BLaER1 treated with 17β-estradiol and CSF1 and Interleukin-3, amounts not matched to agents 10 nM and 100 nM (cell line): ENCODE measurements around the gene SYTL1.

Experiments
- H3K27ac ChIP-seq, 11 experiments: shearing (Covaris generic); formaldehyde crosslinking; 2 replicates each; pipeline ENCODE4 v1.8.1; 2022
- H3K27me3 ChIP-seq, 11 experiments: shearing (Covaris generic); formaldehyde crosslinking; 2 replicates each; pipeline ENCODE4 v1.8.1; 2022
- H3K36me3 ChIP-seq, 11 experiments: shearing (Covaris generic); formaldehyde crosslinking; 2 replicates each; pipeline ENCODE4 v1.8.1; 2022
- H3K4me1 ChIP-seq, 10 experiments: shearing (Covaris generic); formaldehyde crosslinking; 2 replicates each; pipeline ENCODE4 v1.8.1; 2022
- H3K4me2 ChIP-seq, 11 experiments: shearing (Covaris generic); formaldehyde crosslinking; 2 replicates each; pipeline ENCODE4 v1.8.1; 2022
- H3K4me3 ChIP-seq, 10 experiments: shearing (Covaris generic); formaldehyde crosslinking; 2 replicates each; pipeline ENCODE4 v1.8.1; 2022
- H3K9ac ChIP-seq, 11 experiments: shearing (Covaris generic); formaldehyde crosslinking; 2 replicates each; pipeline ENCODE4 v1.8.1; 2022
- H3K9me3 ChIP-seq, 11 experiments: shearing (Covaris generic); formaldehyde crosslinking; replicated peaks in 1 of 11; 2 replicates each; pipeline ENCODE4 v1.8.1; 2022
- H4K20me1 ChIP-seq, 11 experiments: shearing (Covaris generic); formaldehyde crosslinking; 2 replicates each; pipeline ENCODE4 v1.8.1; 2022
- Cebpa-rat ChIP-seq, 11 experiments: shearing (Covaris generic); IDR thresholded peaks; 2 replicates each; pipeline ENCODE4 v1.8.1; 2022

Gene SYTL1

GRCh38 chr1:27345272-27345671 lies 3.5 kb downstream of the SYTL1 start:
- no peak overlapping the region for H3K4me3 ChIP-seq
- H4K20me1 ChIP-seq = peaks cover 0 to 14% (median 0%) of the 10 kb centered on the region in 11 experiments; a peak in 5 of 22 replicates
- H3K27ac ChIP-seq = peak overlapping the region in 7 of 11 experiments; percentile 30 to 97 (median 47); a peak in 13 of 22 replicates
- H3K9me3 ChIP-seq = no peaks in the 10 kb centered on the region
- H3K36me3 ChIP-seq = peaks cover 0 to 53% (median 39%) of the 10 kb centered on the region in 11 experiments; a peak in 20 of 22 replicates
- H3K4me1 ChIP-seq = peaks cover 47 to 87% (median 70%) of the 10 kb centered on the region in 10 experiments
- peak overlapping the region in 4 of 11 experiments; percentile 12 to 31 (median 24); a peak in 1 of 22 replicates for H3K9ac ChIP-seq
- peak overlapping the region; percentile 7 to 100 (median 94); a peak in 18 of 22 replicates for H3K4me2 ChIP-seq
- TF ChIP-seq Cebpa-rat (IDR thresholded peaks at IDR 0.05) = no peak
- no peaks in the 10 kb centered on the region for H3K27me3 ChIP-seq

- Histone ChIP-seq H3K9ac (no peak overlapping the region), H3K27ac (peak overlapping the region in 2 of 11 experiments; percentile 49 to 97; a peak in 1 of 22 replicates), H3K4me2 (peak overlapping the region in 1 of 11 experiments; percentile 70; a peak in 2 of 22 replicates), H3K36me3 (peaks cover 0 to 64% (median 49%) of the 10 kb centered on the region in 11 experiments; a peak in 20 of 22 replicates), H3K4me3 (no peak overlapping the region; a peak in 1 of 20 replicates), H3K4me1 (peaks cover 36 to 77% (median 59%) of the 10 kb centered on the region in 10 experiments), H4K20me1 (peaks cover 0 to 25% (median 0%) of the 10 kb centered on the region in 11 experiments; a peak in 5 of 22 replicates), H3K27me3 (no peaks in the 10 kb centered on the region), H3K9me3 (no peaks in the 10 kb centered on the region)
- TF ChIP-seq Cebpa-rat (IDR thresholded peaks at IDR 0.05) = no peak
Measured at GRCh38 chr1:27346357-27346756, 4.5 kb downstream of the SYTL1 start.

GRCh38 chr1:27346991-27347624 lies 5.3 kb downstream of the SYTL1 start:
- peak overlapping the region in 2 of 11 experiments; percentile 9 to 19; a peak in 4 of 22 replicates for H3K27ac ChIP-seq
- peak overlapping the region in 1 of 11 experiments; percentile 41; a peak in 1 of 22 replicates for H3K9ac ChIP-seq
- peak overlapping the region in 5 of 11 experiments; percentile 20 to 70 (median 48); a peak in 8 of 22 replicates for H3K4me2 ChIP-seq
- no peak for TF ChIP-seq Cebpa-rat (IDR thresholded peaks at IDR 0.05)
- H4K20me1 ChIP-seq = peaks cover 0 to 28% (median 0%) of the 10 kb centered on the region in 11 experiments; a peak in 5 of 22 replicates
- H3K9me3 ChIP-seq = no peaks in the 10 kb centered on the region
- peaks cover 0 to 70% (median 50%) of the 10 kb centered on the region in 11 experiments; a peak in 20 of 22 replicates for H3K36me3 ChIP-seq
- H3K4me1 ChIP-seq = peaks cover 29 to 70% (median 51%) of the 10 kb centered on the region in 10 experiments
- no peak overlapping the region for H3K4me3 ChIP-seq
- no peaks in the 10 kb centered on the region for H3K27me3 ChIP-seq

- Histone ChIP-seq H4K20me1 (peaks cover 0 to 36% (median 0%) of the 10 kb centered on the region in 11 experiments; a peak in 7 of 22 replicates), H3K4me2 (peak overlapping the region in 10 of 11 experiments; percentile 10 to 76 (median 56); a peak in 20 of 22 replicates), H3K36me3 (peaks cover 0 to 79% (median 52%) of the 10 kb centered on the region in 11 experiments; a peak in 21 of 22 replicates), H3K4me3 (no peak overlapping the region), H3K9me3 (no peaks in the 10 kb centered on the region), H3K4me1 (peaks cover 9 to 50% (median 31%) of the 10 kb centered on the region in 10 experiments; a peak in 19 of 20 replicates), H3K27me3 (no peaks in the 10 kb centered on the region), H3K9ac (peak overlapping the region in 9 of 11 experiments; percentile 23 to 58 (median 43); a peak in 14 of 22 replicates), H3K27ac (peak overlapping the region in 6 of 11 experiments; percentile 9 to 50 (median 30); a peak in 9 of 22 replicates)
- no peak for TF ChIP-seq Cebpa-rat (IDR thresholded peaks at IDR 0.05)
Measured at GRCh38 chr1:27348861-27349783, 7.3 kb downstream of the SYTL1 start.

- H3K36me3 ChIP-seq = peaks cover 0 to 77% (median 51%) of the 10 kb centered on the region in 11 experiments; a peak in 21 of 22 replicates
- no peak overlapping the region for H3K4me2 ChIP-seq
- no peak for TF ChIP-seq Cebpa-rat (IDR thresholded peaks at IDR 0.05)
- H3K4me3 ChIP-seq = no peak overlapping the region
- H3K9ac ChIP-seq = no peak overlapping the region; a peak in 1 of 22 replicates
- H4K20me1 ChIP-seq = peaks cover 0 to 36% (median 0%) of the 10 kb centered on the region in 11 experiments; a peak in 7 of 22 replicates
- H3K27ac ChIP-seq = no peak overlapping the region
- no peaks in the 10 kb centered on the region for H3K27me3 ChIP-seq
- no peaks in the 10 kb centered on the region for H3K9me3 ChIP-seq
- H3K4me1 ChIP-seq = peaks cover 9 to 41% (median 22%) of the 10 kb centered on the region in 10 experiments; a peak in 19 of 20 replicates
Measured at GRCh38 chr1:27349784-27350662, 8.2 kb downstream of the SYTL1 start.

- TF ChIP-seq Cebpa-rat (IDR thresholded peaks at IDR 0.05) = no peak
- Histone ChIP-seq H3K9ac (no peak overlapping the region), H3K36me3 (peaks cover 5 to 75% (median 47%) of the 10 kb centered on the region in 11 experiments; a peak in 21 of 22 replicates), H3K4me2 (no peak overlapping the region), H3K4me3 (no peak overlapping the region), H3K27me3 (no peaks in the 10 kb centered on the region), H3K9me3 (no peaks in the 10 kb centered on the region), H4K20me1 (peaks cover 0 to 36% (median 0%) of the 10 kb centered on the region in 11 experiments; a peak in 5 of 22 replicates), H3K4me1 (peaks cover 5 to 39% (median 20%) of the 10 kb centered on the region in 10 experiments; a peak in 18 of 20 replicates), H3K27ac (peak overlapping the region in 1 of 11 experiments; percentile 4; a peak in 1 of 22 replicates)
Measured at GRCh38 chr1:27350663-27351540, 9.1 kb downstream of the SYTL1 start.

GRCh38 chr1:27351541-27352107 lies 9.8 kb downstream of the SYTL1 start:
- no peak overlapping the region for H3K9ac ChIP-seq
- TF ChIP-seq Cebpa-rat (IDR thresholded peaks at IDR 0.05) = no peak
- no peaks in the 10 kb centered on the region for H3K27me3 ChIP-seq
- H3K36me3 ChIP-seq = peaks cover 8 to 74% (median 47%) of the 10 kb centered on the region in 11 experiments; a peak in 21 of 22 replicates
- peaks cover 0 to 36% (median 0%) of the 10 kb centered on the region in 11 experiments; a peak in 5 of 22 replicates for H4K20me1 ChIP-seq
- H3K4me1 ChIP-seq = peaks cover 11 to 40% (median 24%) of the 10 kb centered on the region in 10 experiments
- H3K9me3 ChIP-seq = no peaks in the 10 kb centered on the region
- H3K27ac ChIP-seq = peak overlapping the region in 1 of 11 experiments; percentile 4; a peak in 1 of 22 replicates
- no peak overlapping the region for H3K4me2 ChIP-seq
- no peak overlapping the region for H3K4me3 ChIP-seq
